ENCODE results near the gene WDR81.
"Not testable (repeated sequence)": the region's sequence is repeated elsewhere in the genome, so short reads cannot be mapped to it uniquely, and the experiment has no call there.

Gene WDR81

DNA sequence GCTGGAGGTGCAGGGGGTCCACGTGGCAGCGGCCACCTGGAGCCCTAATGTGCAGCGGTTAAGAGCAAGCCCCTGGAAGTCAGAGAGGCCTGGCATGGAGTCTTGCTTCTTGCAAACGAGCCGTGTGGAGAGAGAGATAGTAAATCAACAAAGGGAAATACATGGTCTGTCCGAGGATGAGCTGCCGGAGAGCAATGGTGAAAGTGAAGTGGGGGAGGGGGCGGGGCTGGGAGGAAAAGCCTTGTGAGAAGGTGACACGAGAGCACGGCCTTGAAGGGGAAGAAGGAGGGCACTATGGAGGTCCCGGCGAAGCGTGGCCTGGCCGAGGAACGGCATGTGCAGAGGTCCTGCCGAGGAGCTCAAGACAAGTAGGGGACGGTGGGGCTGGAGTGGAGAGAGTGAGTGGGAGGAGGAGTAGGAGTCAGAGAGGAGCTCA lies 31.3 kb downstream of the WDR81 start:
- no peak for DNase-seq

- DNase-seq = no peak
Measured at GRCh38 chr17:1758807-1759206, 34.3 kb downstream of the WDR81 start.

DNA sequence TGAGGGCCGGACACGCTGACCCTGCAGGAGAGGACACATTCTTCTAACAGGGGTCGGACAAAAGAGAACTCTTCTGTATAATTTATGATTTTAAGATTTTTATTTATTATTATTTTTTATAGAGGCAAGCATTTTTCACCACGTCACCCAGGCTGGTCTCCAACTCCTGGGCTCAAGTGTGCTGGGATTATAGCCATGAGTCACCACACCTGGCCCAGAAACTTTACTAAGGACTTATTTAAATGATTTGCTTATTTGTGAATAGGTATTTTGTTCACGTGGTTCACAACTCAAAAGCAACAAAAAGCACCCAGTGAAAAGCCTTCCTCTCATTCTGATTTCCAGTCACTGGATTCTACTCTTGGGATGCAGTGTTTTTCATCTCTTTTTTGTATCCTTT lies 35.0 kb downstream of the WDR81 start:
- no peak for DNase-seq

GRCh38 chr17:1762233-1762900 lies 37.9 kb downstream of the WDR81 start:
- DNase-seq = no peak

DNA sequence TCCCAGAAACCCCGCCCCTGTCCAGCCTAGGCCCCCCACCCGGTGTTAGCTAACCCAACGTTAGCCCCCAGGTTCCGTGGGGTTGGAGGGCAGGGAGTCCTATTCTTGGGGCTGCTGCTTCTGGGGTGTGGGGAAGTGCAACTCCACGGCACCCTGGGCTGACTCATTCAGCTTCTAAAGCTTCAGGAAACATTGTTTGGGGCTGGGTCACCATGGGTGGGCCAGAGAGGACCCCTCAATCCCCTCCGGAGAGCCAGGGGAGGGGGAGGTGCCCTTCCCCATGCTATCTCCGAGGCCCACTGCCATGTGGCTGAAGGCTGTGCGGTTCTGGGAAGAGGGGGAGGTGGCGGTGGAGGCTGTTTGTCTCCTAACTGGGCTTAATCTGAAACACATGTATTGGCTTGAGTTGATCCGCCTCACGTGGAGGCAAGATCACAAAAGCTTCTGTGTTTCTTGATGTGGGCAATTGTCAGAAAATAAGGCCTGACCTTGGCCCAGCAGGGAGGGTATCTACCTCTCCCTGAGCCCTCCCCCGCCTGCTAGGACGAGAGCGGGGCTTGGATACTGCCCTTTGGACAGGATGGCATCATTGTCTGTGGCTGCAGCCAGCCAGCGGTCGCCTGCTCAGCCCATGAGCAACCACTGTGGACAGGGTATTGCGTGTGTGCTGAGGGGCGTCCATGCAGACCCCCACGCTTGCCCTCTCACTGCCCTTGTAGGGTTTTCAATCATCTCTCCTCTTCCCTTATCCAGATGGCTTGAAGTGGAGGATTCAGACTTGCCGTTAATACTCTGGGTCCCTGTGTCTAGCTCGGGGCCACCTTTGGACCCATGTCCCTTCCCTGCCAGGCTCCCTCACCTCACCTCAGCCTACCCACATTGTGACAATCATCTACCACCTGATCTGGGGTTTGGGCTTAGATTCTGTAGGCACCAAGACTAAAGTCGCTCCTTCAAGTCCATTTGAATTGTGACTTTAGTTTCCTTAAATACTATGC lies 38.7 kb downstream of the WDR81 start:
- no peak for DNase-seq

DNA sequence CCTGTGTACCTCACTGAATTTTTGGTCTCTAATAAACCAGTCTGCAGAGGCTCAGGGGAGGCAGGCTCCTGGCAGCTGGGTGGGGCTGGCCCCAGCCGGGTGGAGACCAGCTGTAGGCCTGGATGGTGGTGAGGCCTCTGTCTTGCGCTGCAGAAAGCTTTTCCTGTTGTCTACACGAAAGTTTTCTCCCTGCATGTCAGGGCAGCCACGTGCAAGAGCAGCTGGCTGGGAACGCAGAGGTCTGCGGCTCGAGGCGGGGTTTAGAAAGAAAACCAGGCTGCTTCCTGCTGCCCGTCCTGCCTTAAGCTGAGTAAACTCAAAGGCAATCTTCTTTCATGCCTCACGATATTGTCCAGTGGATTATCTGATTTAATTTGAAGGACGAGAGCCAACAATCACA lies 39.8 kb downstream of the WDR81 start:
- peak; percentile 42 for DNase-seq

DNA sequence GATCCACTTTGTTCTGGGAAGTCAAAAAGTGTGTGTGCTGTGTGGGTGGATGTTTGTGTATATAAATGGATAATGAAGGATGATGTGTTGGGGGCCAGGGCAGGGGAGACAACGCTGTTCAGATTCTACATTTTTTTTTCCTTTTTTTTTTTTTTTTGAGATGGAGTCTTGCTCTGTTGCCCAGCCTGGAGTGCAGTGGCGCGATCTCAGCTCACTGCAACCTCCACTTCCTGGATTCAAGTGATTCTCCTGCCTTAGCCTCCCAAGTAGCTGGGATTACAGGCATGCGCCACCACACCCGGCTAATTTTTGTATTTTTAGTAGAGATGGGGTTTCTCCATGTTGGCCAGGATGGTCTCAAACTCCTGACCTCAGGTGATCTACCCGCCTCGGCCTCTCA lies 40.2 kb downstream of the WDR81 start:
- not testable (repeated sequence) for DNase-seq

DNA sequence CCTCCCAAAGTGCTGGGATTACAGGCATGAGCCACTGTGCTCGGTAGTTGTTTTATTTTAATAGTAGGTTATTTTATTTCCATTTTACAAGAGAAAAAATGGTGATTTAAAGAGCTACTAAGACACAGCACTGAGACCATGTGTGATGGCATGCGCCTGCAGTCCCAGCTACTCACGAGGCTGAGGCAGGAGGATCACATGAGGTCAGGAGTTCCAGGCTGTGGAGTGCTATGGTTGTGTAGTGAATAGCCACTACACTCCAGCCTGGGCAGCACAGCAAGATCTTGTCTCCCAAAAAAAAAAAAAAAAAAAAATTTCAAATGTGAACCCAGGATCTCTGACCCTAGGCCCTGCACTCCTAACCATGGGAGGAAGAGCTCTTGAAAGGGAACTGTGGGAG lies 41.1 kb downstream of the WDR81 start:
- DNase-seq = no peak

DNA sequence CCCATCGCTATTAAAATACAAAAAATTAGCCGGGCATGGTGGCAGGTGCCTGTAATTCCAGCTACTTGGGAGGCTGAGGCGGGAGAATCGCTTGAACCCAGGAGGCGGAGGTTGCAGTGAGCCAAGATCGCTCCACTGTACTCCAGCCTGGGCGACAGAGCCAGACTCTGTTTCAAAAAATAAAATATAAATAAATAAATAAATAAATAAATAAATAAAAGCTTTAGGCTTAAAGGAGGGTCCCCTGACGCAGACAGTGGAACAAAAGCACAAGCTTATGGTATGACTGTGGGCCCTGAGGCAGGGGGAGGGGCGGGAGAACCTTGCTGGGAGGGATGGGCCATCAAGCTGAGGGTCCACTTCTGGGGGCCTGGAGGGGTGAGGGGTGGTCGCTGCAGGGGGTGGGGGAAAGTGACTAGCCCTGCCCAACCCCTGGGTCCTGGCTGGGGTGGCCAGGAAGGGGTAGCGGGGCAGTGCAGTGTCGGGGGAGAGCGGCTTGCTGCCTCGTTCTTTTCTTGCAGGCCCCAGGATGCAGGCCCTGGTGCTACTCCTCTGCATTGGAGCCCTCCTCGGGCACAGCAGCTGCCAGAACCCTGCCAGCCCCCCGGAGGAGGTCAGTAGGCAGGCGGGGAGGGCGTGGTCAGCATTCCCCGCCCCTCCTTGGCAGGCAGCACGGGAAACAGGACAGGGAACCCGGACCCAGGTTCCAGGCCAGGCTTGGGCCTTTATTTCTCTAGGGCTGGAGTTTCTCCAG lies 42.1 kb downstream of the WDR81 start:
- DNase-seq = no peak

- DNase-seq = no peak
Measured at GRCh38 chr17:1767358-1767757, 42.9 kb downstream of the WDR81 start.

- peak in 1 of 2 donors; percentile 10 for DNase-seq
Measured at GRCh38 chr17:1769822-1770477, 45.4 kb downstream of the WDR81 start.

GRCh38 chr17:1773000-1773695 lies 48.6 kb downstream of the WDR81 start:
- DNase-seq = not testable (repeated sequence)

GRCh38 chr17:1773696-1774181 lies 49.2 kb downstream of the WDR81 start:
- no peak for DNase-seq

DNA sequence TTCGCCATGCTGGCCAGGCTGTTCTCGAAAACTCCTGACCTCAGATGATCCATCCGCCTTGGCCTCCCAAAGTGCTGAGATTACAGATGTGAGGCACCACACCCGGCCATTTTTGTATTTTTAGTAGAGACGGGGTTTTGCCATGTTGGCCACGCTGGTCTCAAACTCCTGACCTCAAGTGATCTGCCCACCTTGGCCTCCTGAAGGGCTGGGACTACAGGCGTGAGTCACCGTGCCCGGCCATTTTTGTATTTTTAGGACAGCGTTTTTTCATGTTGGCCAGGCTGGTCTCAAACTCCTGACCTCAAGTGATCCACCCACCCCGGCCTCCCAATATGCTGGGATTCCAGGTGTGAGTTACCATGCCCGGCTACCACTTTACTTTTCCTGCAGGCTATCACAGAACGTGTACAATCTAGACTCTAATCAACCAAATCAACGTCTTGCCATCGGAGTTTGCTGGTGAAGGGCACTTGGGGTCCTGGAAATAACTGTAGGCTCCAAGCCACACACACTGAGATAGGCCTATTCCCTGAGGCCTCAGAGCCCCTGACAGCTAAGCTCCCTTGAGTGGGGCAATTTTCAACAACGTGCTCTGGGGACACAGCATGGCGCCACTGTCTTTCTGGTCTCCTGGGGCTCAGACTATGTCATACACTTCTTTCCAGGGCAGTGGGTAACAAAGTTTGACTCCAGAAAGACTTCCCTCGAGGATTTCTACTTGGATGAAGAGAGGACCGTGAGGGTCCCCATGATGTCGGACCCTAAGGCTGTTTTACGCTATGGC lies 50.1 kb downstream of the WDR81 start:
- no peak for DNase-seq

DNA sequence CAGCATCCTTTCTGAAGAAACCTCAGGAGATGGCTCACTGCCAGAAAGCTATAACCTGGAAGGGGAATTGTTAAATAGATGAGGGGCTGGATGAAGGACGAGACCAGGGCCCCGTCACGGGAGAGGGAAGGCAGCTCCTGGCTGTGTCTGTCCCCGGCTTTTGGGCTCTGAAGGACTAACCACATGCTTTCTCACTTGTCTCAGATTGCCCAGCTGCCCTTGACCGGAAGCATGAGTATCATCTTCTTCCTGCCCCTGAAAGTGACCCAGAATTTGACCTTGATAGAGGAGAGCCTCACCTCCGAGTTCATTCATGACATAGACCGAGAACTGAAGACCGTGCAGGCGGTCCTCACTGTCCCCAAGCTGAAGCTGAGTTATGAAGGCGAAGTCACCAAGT lies 51.8 kb downstream of the WDR81 start:
- DNase-seq = no peak

- no peak for DNase-seq
Measured at GRCh38 chr17:1776857-1777256, 52.4 kb downstream of the WDR81 start.

- no peak for DNase-seq
Measured at GRCh38 chr17:1779571-1780131, 55.1 kb downstream of the WDR81 start.

DNA sequence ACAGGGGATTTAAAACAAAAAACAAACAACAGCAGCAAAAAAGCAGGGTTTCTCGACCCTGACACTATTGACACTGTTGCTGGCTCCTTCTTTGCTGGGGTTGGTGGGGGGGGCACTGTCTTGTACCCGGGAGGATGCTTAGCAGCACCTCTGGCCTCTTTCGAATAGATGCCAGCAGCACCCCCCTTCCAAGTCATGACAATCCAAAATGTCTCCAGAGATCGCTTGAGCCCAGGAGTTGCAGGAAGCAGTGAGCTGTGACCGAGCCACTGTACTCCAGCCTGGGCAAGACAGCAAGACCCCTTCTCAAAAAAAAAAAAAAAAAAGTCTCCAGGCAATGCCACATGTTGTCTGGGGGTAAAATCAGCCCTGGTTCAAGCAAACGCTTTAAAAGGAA lies 57.7 kb downstream of the WDR81 start:
- DNase-seq = no peak

DNA sequence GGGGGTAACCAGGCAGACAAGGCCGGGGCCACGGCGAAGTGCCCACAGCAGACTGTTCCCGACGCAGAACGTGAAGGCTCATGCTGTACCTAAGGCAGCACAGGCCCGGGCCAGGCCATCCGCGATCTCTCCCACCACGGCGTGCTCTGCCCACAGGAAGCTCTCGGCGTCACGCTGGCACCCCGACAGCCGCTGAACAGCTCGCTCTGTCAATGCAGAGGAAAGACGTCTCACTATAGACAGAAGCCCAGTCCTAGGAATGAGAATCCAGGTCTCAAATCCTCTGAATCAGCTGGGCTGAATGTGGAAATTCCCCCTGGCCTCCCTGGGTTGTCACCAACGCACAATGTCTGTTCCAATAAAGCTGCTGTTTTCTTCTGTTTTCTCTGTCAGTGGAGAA lies 58.8 kb downstream of the WDR81 start:
- DNase-seq = no peak

GRCh38 chr17:1783834-1784611 lies 59.5 kb downstream of the WDR81 start:
- DNase-seq = no peak

All from stimulated activated CD4-positive, alpha-beta T cell treated with anti-CD3 and anti-CD28 coated beads, Interleukin-2, amount 100 ng/mL, for 24 hours (primary cell).